HS-27A (cell line): ENCODE measurements around the gene CGB2.
A peak's percentile ranks its signal among the peaks of the same experiment; 100 is the strongest.
"Not testable (repeated sequence)": the region's sequence is repeated elsewhere in the genome, so short reads cannot be mapped to it uniquely, and the experiment has no call there.

ENCODE experiments used
- DNase-seq: peaks from one replicate; pipeline ENCODE4 v3.0.0-alpha.2; 2012; ENCODE audit warnings: low read depth, missing footprints

Gene CGB2

DNA sequence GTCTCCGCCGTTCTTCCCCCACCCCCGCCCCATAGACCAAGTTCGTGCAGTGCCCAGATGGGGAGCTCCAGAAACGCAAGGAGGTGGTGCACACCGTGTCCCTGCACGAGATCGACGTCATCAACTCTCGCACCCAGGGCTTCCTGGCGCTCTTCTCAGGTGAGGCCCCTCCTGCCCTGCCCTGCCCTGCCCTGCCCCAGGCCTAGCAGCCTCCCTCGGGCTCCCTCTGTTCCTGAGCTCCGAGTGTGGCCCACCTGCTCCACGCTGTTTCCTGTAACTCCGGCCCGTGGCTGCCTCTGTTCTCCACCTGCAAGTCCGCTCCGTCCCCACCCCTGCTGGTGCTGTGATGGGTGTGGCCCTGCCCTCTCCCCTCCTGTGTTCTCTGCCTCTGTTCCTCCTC lies 21.2 kb upstream of the CGB2 start:
- DNase-seq, result no peak

DNA sequence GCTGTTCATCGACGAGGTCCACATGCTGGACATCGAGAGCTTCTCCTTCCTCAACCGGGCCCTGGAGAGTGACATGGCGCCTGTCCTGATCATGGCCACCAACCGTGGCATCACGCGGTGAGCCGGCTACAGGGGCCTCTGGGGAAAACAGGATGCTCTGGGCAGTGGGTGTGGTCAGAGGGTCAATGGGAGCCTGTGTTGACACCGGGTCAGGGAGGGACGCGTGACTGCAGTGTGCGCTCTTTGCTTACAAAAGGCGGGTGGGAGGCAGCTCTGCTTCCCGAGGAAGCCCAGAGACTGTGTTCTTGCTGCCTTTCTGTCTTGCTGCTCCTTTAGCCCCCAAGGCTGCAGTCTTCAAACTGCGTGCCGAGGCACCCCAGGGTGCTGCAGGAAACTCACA lies 20.5 kb upstream of the CGB2 start:
- no peak for DNase-seq

- no peak for DNase-seq
Measured at GRCh38 chr19:49014123-49014869, 17.4 kb upstream of the CGB2 start.

DNA sequence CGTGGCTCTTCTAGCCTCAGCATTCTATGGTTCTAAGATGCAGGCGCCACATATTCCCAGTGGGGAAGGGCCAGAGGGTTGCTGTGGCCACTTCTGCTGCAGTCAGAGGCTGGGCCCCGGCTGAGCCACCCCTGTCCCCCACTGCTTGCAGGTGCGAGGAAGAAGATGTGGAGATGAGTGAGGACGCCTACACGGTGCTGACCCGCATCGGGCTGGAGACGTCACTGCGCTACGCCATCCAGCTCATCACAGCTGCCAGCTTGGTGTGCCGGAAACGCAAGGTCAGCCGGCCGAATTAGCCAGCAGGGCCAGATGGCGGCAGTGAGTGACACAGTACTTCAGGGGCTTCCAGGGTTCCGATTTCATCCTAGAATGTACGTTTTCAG lies 16.8 kb upstream of the CGB2 start:
- DNase-seq, result no peak

DNA sequence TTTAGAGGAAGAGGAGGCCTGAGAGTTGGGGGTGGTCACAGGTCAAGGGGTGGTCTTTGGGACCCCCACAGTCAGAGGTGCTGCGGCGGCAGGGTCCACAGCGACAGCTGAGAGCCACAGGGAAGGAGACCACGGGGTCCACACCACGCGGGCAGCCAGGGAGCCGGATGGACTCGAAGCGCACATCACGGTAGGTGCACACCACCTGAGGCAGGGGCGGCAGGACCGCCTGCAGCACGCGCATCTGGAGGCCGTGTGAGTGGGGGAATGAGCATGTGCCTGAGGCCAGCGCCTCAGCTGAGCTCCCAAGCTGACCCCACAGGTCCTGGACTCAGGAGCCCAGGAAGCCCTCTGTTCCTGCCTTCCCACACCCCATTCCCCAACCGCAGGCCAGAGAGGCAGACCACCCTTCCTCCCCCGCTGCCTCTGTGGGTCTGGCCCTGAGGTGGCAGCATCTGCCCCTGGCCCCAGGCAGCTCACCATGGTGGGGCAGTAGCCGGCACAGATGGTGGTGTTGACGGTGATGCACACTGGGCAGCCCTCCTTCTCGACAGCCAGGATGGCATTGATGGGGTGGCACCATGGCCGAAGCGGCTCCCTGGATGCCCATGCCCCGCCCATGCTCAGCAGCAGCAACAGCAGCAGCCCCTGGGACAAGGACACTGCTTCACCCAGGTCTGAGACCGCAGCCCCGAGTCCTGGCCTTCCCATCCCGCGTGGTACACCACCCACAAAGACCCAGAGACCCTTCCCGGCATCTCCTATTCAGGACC lies 15.4 kb upstream of the CGB2 start:
- DNase-seq, result no peak

DNA sequence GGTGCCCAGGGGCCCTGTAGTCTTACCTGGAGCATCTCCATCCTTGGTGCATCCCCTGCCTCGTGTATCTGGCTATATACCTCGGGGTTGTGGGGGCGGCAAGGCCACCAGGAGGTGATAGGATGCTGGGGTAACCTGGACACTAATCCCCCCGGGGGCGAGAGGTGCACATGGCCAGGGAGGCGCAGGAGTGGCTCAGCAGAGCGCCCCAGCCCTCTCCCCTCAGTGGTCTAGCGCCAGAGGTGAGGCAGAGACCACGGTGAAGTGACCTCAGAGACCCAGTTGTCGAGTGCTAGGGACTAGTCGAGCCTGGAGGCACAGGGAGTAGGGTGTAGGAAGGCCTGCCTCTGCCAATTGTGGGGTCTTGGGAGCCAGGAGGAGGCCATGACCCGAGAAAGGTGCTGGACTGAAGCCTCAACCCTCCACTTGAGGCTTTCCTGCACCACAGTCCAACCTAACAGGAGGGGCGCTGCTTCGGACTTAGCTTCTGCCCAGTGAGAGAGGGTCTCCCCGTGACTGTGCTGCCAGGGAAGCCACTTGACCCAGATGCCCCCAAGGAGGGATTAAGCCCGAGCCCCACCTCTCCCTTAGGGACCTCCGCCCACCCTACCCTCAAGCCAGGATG lies 14.5 kb upstream of the CGB2 start, which contains the start of gene LHB:
TSS of gene LHB (minus strand) at position 51 of the 625 bp plus-strand sequence. CDS start at position 41, 10 bp downstream.
- DNase-seq, result no peak

DNA sequence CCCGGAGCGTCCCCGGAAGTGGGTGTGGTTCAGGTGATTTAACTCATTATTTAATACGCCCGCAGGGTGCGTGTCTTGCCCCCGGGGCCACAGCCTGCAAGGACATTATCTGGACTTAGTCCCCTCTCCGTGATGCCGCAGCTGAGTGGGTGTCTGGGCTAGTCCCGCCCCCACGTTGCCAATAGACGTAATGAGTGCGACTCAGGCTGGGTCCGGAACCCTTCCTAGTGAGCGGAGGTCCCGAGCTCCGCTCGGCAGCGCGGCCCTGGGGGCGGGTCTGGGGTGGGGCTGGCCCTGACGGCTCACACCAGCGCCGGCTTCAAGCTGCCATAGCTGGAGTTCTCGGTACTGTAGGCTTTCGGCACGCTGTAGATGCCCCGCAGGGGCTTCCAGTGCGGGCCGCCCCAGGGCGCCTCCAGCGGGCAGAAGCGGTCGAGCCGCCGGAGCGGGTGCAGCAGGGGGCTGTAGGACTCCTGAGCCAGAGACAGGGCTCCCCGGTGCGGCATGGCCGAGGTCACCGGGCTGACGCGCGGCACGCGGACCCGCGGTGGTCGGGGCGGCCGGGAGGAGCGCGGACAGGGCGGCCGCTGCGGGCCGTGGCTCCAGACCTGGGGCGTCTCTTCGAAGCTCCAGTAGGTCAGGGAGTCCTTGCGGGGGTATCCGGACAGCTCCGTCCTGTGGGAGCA lies 13.9 kb upstream of the CGB2 start:
- DNase-seq, result no peak

DNA sequence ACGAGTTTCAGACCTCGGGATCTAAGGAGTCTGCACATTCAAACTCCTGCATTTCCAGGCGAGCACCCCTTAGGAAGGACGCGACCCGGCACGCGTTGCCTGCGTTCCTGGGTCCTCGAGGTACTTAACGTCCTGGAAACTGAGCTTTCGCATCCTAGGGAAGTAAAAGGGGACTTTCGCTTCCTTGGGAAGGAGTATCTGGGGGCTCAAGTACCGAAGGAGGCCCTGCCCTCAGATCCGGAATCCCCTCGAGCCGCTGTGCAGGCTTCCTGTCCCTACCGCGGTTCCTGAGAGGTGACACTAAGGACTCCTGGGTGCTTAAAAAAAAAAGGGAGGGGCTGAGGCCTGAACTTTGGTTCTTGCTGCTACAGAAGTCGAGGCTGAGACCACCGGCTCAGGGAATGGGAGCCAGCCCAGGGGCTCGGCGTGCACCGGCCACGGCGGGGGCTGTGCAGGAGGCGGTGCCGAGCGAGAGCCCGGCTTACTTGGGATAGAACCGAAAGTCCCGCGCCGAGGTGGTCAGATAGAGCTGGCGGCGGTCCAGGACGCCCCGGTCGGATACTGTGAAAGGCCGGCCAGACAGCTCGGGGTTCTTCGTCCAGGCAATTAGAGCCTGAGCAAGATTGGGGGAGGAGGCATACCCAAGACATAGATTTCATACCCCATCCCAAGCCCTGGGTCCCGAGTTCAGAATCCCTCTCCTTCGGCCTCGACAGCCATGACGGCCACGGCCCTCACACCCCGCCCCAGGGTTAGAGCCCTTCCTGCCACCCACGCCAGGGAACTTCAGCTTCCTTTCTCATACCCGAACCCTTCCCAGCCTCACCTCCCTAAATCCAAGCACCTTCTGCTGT lies 13.1 kb upstream of the CGB2 start:
- not testable (repeated sequence) for DNase-seq

DNA sequence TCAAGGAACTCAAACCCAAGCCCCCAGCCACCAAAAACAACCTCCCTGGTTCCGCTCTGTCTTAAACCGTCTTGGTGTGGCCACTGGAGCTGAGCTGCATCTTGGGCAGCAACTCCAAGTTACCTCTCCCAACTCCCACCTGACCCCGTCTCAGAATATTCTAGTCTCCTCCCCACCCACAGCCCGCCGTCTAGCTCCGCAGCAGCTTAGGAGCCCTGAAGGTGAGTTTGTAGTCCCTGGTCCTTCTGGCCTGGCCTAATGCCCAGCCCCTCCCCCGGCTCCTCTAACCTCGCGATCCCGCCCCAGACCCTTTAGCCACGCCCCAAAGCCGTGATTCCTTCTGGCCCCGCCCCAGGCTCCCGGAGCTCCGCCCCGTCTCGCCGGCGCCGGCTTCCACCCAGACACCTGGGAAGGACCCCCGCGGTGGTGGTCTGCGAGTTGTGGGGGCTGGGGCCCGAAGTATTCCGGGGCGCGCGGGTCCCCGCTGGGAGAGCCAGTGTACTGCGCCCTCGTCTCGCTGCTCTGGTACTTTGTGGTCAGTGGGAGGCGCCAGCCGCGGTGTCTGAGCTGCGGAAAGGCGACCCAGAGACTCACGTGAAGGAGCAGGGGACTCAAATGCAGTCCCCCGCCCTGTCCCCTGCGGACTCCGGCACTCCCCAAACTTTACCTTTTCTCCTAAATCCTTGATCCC lies 12.3 kb upstream of the CGB2 start:
- DNase-seq, result no peak

DNA sequence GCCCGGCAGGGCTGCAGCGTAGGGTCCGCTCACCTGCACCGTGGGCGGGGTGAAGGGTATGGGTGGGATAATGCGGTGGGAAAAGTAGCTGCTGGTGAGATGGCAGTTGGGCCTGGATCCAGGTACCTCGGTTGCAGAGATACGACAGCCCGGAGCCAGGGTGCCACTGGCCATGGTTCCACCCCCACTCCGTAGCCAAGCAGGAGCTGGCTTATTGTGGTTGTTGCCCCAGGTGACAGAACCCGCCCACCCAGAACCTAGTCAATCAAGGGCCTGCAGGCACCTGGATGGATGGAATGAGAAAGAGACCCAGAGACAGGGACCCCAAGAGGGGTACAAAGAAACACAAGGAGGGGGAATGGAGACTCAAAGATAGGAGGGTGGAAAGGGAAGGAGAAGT lies 11.3 kb upstream of the CGB2 start:
- DNase-seq, result no peak

DNA sequence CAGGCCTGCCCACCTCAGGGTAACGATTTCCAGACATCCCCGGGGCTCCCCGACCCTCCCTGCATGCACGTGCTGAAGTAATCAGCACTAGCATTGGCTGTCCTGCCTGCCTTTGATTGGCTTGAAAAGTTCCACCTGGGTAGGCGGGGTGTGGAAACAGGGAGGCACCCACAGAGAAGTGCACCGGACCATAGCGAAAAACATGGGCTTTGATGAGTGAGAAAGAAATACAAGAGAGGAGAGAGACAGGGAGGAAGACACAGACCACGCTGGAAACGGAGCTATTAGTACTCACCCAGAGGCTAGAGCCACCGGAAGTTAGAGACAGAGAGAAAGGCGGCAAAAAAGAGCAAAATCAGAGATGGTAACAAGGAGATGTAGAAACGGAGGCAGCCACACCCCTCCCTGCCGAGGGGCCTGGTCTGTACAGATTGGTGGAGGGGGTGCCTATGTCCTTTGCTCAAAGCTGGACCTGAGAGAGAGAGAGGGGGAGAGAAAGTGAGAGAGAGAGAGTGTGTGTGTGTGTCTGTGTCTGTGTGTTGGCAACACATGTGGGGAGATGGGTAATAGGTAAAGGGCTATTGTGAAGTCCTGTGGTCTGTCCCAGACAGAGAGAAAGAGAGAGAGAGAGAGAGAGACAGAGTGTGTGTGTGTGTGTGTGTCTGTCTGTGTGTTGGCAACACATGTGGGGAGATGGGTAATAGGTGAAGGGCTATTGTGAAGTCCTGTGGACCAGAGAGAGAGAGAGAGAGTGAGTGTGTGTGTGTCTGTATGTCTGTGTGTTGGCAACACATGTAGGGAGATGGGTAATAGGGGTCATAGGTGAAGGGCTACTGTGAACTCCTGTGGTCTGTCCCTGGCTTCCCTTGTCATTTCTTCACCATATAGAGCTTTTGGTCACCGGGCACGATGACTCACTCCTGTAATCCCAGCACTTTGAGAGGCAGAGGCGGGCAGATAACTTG lies 10.5 kb upstream of the CGB2 start:
- DNase-seq, result peak; percentile 53

- DNase-seq, result no peak
Measured at GRCh38 chr19:49022116-49022515, 9.6 kb upstream of the CGB2 start.

- DNase-seq, result not testable (repeated sequence)
Measured at GRCh38 chr19:49024233-49024632, 7.5 kb upstream of the CGB2 start, which contains the start of gene CGB3. Gene CGB3 (minus strand): TSS chr19:49024333. CDS start chr19:49023971, 362 bp downstream.

DNA sequence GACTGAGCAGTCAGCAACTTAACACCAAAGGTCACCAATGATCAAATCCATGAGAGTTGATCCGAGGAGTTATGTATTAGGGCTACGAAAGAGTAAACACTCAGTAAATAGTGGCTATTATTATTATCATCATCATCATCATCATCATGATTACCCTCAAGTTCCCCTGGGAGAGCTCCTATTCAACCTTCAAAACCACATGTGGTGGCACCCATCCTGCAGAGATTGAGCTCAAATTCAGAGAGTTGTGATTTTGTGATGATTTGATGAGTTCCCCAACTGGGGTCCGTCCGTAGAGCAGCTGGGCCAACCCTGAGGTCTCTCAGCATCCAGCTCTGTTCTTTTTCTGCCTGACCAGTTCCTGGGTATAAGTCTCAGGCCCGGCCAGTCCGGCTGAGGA lies 6.6 kb upstream of the CGB2 start:
- DNase-seq, result not testable (repeated sequence)

GRCh38 chr19:49025599-49025998 lies 6.1 kb upstream of the CGB2 start:
- not testable (repeated sequence) for DNase-seq

- not testable (repeated sequence) for DNase-seq
Measured at GRCh38 chr19:49028686-49029085, 3.0 kb upstream of the CGB2 start.

DNA sequence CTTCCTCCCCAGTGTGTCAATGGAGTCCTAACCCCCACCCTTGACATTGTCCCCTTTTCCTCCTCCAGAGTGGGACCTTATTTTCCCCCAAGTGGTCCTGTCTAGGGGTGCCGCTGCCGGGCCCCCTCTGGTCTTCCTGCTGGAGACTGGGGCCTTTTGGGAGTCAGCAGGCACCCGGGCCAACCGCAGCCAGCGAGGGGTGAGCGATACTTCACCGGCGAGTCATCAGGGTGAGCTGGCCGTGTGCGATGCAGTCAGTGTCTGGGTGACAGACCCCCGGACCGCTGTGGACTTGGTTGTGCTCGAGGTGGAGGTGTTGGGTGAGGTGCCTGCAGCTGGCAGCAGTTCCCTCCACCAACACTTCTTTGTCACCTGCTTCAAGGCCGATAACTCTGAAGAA lies 1.9 kb upstream of the CGB2 start:
- not testable (repeated sequence) for DNase-seq

DNA sequence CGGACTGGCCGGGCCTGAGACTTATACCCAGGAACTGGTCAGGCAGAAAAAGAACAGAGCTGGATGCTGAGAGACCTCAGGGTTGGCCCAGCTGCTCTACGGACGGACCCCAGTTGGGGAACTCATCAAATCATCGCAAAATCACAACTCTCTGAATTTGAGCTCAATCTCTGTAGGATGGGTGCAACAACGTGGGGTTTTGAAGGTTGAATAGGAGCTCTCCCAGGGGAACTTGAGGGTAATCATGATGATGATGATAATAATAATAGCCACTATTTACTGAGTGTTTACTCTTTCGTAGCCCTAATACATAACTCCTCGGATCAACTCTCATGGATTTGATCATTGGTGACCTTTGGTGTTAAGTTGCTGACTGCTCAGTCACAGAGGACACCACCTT lies 1.4 kb upstream of the CGB2 start:
- not testable (repeated sequence) for DNase-seq

DNA sequence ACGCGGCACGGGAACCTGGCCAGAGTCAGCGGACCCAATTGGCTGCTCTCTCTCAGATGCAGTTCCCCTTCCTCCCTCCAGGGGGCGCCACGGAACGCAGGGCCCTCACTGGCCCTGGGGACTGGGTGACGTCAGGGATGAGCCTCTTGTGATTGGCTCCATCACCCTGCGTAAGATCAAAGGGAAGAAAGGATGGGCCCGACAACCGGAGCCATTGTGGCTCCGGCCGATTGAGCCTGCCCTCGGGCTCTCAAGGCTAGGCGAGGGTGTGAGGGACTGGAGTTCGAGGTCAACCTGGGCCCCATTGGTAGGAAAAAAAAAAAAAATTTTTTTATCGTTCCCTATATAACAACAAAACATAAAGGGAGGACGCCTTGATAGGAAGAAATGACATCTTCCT lies 5.1 kb downstream of the CGB2 start, which contains the start of gene CGB1:
TSS of gene CGB1 (minus strand) at position 81 of the 400 bp plus-strand sequence. CDS start 184 bp downstream, outside the sequence.
- DNase-seq, result not testable (repeated sequence)
